ENCODE results near the gene ADGRL3. TPM values are rescaled to one million over a fixed set of nuclear protein-coding genes. Genes with fewer than 3 reads are reported as not detected.
"Not testable (repeated sequence)": the region's sequence is repeated elsewhere in the genome, so short reads cannot be mapped to it uniquely, and the experiment has no call there.

Gene ADGRL3
- total RNA-seq, 4 donors from 2014 or later: 6.1 to 26.0 (median 7.3) TPM

GRCh38 chr4:61762722-61763627 is 562.8 kb downstream of the ADGRL3 start:
- no peak overlapping the region for H3K27ac ChIP-seq
- ATAC-seq: no peak
- H3K4me1 ChIP-seq: no peaks in the 10 kb centered on the region
- H3K4me3 ChIP-seq: no peak overlapping the region
- TF ChIP-seq POLR2A (IDR thresholded peaks at IDR 0.05) (no peak), EP300 (IDR thresholded peaks at IDR 0.05) (no peak), CTCF (IDR thresholded peaks at IDR 0.05) (no peak), POLR2AphosphoS5 (IDR thresholded peaks at IDR 0.05) (no peak)
- H3K9me3 ChIP-seq: peaks cover 0 to 20% (median 0%) of the 10 kb centered on the region in 3 donors
- WGBS, 2 donors (ENCODE audit: low coverage in 1 of 2): 83 to 93% methylated on average over 3 to 5 of the region's 5 CpGs
- no peaks in the 10 kb centered on the region for H3K27me3 ChIP-seq
- no peaks in the 10 kb centered on the region for H3K36me3 ChIP-seq

GRCh38 chr4:61763682-61764081 is 563.6 kb downstream of the ADGRL3 start:
- Histone ChIP-seq H3K36me3 (no peaks in the 10 kb centered on the region), H3K27me3 (no peaks in the 10 kb centered on the region), H3K4me3 (no peak overlapping the region), H3K4me1 (no peaks in the 10 kb centered on the region), H3K27ac (no peak overlapping the region), H3K9me3 (peaks cover 0 to 20% (median 0%) of the 10 kb centered on the region in 3 donors)
- no peak for ATAC-seq
- TF ChIP-seq EP300 (IDR thresholded peaks at IDR 0.05): no peak
- no peak for TF ChIP-seq POLR2AphosphoS5 (IDR thresholded peaks at IDR 0.05)
- TF ChIP-seq CTCF (IDR thresholded peaks at IDR 0.05): no peak
- TF ChIP-seq POLR2A (IDR thresholded peaks at IDR 0.05): no peak

- ATAC-seq, H3K27me3 ChIP-seq, H3K4me1 ChIP-seq, H3K4me3 ChIP-seq, H3K27ac ChIP-seq, H3K36me3 ChIP-seq: not testable (repeated sequence)
- peaks cover 0 to 19% (median 0%) of the 10 kb centered on the region in 3 donors for H3K9me3 ChIP-seq
- 86 to 87% methylated on average over 6 to 8 of the region's 9 CpGs for WGBS, 2 donors (ENCODE audit: low coverage in 1 of 2)
Observed at GRCh38 chr4:61764090-61764489, 564.0 kb downstream of the ADGRL3 start.

- not testable (repeated sequence) for H3K4me3 ChIP-seq, H3K4me1 ChIP-seq, H3K9me3 ChIP-seq, H3K36me3 ChIP-seq, H3K27me3 ChIP-seq, H3K27ac ChIP-seq, ATAC-seq
- 87 to 94% methylated on average over 5 to 7 of the region's 14 CpGs for WGBS, 2 donors (ENCODE audit: low coverage in 1 of 2)
Observed at GRCh38 chr4:61769444-61770167, 569.5 kb downstream of the ADGRL3 start.

- ATAC-seq: no peak
- Histone ChIP-seq H3K27me3 (no peaks in the 10 kb centered on the region), H3K27ac (no peak overlapping the region), H3K4me1 (no peaks in the 10 kb centered on the region), H3K36me3 (no peaks in the 10 kb centered on the region), H3K4me3 (no peak overlapping the region), H3K9me3 (no peaks in the 10 kb centered on the region)
- TF ChIP-seq EP300 (IDR thresholded peaks at IDR 0.05) (no peak), POLR2AphosphoS5 (IDR thresholded peaks at IDR 0.05) (no peak), CTCF (IDR thresholded peaks at IDR 0.05) (no peak)
- WGBS, 2 donors (ENCODE audit: low coverage in 1 of 2): 93 to 94% methylated on average over 1 of the region's 1 CpG
Observed at GRCh38 chr4:61770456-61770855, 570.3 kb downstream of the ADGRL3 start.

GRCh38 chr4:61771056-61771455 is 570.9 kb downstream of the ADGRL3 start:
- Histone ChIP-seq H3K36me3 (no peaks in the 10 kb centered on the region), H3K4me3 (no peak overlapping the region), H3K27me3 (no peaks in the 10 kb centered on the region), H3K9me3 (no peaks in the 10 kb centered on the region), H3K4me1 (no peaks in the 10 kb centered on the region), H3K27ac (no peak overlapping the region)
- no peak for ATAC-seq
- WGBS, 2 donors (ENCODE audit: low coverage in 1 of 2): 38 to 100% methylated on average over 1 of the region's 1 CpG
- TF ChIP-seq POLR2AphosphoS5 (IDR thresholded peaks at IDR 0.05): no peak
- TF ChIP-seq CTCF (IDR thresholded peaks at IDR 0.05): no peak
